H1 (cell line): ENCODE data around the gene PTCH1.

Experiments
- CBX8 ChIP-seq: fragments of 300-800, 300-1000 bp; sonication (generic); IDR thresholded peaks from 2 replicates; pipeline ENCODE4 v1.7.1; 2016; ENCODE audit warnings: low read depth, low read length, borderline replicate concordance
- EZH2 ChIP-seq: fragments of 200-600 bp; sonication (generic); IDR thresholded peaks from 2 replicates; pipeline ENCODE4 v1.7.1; 2012; ENCODE audit warnings: low read depth, mild to moderate bottlenecking, moderate library complexity, low read length, inconsistent platforms; ENCODE audit not compliant: severe bottlenecking
- GTF2F1 ChIP-seq: IDR thresholded peaks from 2 replicates; pipeline ENCODE4 v1.6.1; 2012; ENCODE audit warnings: low read depth, low read length, improper control_type of control experiment, borderline replicate concordance
- KDM1A ChIP-seq: fragments of 200-600, 300-600 bp; sonication (generic); IDR thresholded peaks from 2 replicates; pipeline ENCODE4 v1.7.1; 2016; ENCODE audit warnings: mild to moderate bottlenecking, low read length, borderline replicate concordance
- POLR2A ChIP-seq, 2 experiments: IDR thresholded peaks; 1 replicate in 1 of 2; 2 replicates in 1 of 2; pipeline ENCODE4 v1.6.1; 2011; ENCODE audit warnings: low read depth in 2 of 2, low read length in 2 of 2, mild to moderate bottlenecking in 2 of 2; ENCODE audit errors: control extremely low read depth in 1 of 2
- RFX5 ChIP-seq: IDR thresholded peaks from 2 replicates; pipeline ENCODE4 v1.6.1; 2011; ENCODE audit warnings: low read depth, low read length, improper control_type of control experiment, borderline replicate concordance
- SUZ12 ChIP-seq: fragments of 200-600 bp; sonication (generic); IDR thresholded peaks from 2 replicates; pipeline ENCODE4 v1.6.1; 2012; ENCODE audit warnings: mild to moderate bottlenecking, inconsistent platforms, low read length, moderate library complexity, mixed read lengths
- TF ChIP-seq, protein P1 (sequence below), 3 experiments: IDR thresholded peaks; 1 replicate in 2 of 3; 2 replicates in 1 of 3; pipeline versions ENCODE4 v1.5.1 to v1.6.1; 2011; ENCODE audit warnings: low read length in 3 of 3, mild to moderate bottlenecking in 3 of 3, inconsistent platforms in 2 of 3, low read depth in 1 of 3, moderate library complexity in 1 of 3; ENCODE audit not compliant: insufficient read depth in 1 of 3; ENCODE audit errors: control extremely low read depth in 1 of 3

DNA sequence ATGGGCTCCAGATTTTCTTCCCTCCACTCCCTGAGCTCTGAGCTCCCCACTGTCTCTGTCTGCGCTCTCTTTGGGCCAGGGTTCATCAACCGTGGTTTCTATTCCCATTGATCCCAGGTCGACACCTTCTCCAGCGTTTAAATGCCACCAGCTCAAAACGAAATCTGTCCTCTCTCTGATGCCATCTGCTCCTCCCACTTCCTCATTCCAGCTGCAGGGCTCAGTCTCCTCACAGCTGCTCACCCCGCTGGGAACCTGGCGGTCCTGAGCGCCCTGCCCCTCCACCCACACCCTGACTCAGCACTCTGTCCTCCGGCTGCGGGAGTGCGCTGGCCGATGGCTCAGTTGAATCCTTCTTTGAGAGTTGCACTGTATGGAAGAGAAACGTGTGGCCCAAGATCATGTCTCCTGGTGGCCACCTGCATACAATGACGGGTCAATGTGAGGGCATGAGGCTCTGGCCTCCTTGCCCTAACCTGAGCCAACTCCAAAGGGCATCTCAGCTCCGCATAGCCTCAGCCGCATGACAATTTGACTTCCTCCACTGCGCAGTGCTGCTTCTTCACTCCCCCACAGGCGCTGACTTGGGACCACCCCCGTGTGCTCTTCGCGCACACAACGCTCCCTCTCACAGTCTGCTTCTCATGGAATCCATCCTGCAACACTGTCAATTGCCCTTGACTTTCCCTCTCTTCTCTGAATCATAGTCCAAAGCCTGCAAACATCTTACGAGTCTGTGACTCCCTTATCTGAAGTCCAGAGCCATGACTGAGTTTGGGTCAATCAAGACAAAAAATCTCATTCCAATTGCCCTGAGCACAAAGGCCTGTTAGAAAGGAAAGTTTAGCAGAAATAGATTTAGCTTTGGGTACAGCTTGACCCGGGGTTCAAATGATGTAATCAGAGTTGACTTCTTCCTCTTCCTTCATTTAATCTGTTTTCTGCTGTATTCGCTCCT lies 82.4 kb downstream of the PTCH1 start:
- TF ChIP-seq GTF2F1, result no peak
- no peak for TF ChIP-seq SUZ12
- TF ChIP-seq CBX8, result no peak
- TF ChIP-seq EZH2, result no peak
- TF ChIP-seq KDM1A, result no peak
- no peak for TF ChIP-seq POLR2A (IDR thresholded peaks at IDR 0.05; ENCODE audit: control extremely low read depth in 1 of 2, low read depth in 2 of 2, low read length in 2 of 2)
- TF ChIP-seq, protein P1, sequence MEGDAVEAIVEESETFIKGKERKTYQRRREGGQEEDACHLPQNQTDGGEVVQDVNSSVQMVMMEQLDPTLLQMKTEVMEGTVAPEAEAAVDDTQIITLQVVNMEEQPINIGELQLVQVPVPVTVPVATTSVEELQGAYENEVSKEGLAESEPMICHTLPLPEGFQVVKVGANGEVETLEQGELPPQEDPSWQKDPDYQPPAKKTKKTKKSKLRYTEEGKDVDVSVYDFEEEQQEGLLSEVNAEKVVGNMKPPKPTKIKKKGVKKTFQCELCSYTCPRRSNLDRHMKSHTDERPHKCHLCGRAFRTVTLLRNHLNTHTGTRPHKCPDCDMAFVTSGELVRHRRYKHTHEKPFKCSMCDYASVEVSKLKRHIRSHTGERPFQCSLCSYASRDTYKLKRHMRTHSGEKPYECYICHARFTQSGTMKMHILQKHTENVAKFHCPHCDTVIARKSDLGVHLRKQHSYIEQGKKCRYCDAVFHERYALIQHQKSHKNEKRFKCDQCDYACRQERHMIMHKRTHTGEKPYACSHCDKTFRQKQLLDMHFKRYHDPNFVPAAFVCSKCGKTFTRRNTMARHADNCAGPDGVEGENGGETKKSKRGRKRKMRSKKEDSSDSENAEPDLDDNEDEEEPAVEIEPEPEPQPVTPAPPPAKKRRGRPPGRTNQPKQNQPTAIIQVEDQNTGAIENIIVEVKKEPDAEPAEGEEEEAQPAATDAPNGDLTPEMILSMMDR (IDR thresholded peaks at IDR 0.05; ENCODE audit: control extremely low read depth in 1 of 3, insufficient read depth in 1 of 3, low read depth in 1 of 3, low read length in 3 of 3), result no peak
- TF ChIP-seq RFX5, result no peak
